GM12873 (cell line): ENCODE data around the gene ARFRP1.

ENCODE experiments used
- TF ChIP-seq, protein P1 (sequence below): IDR thresholded peaks from 2 replicates; pipeline ENCODE4 v1.5.1; 2012; ENCODE audit warnings: low read depth, mild to moderate bottlenecking, moderate library complexity, low read length, control low read depth; ENCODE audit not compliant: insufficient read depth; ENCODE audit errors: missing control alignments

ARFRP1 gene

DNA sequence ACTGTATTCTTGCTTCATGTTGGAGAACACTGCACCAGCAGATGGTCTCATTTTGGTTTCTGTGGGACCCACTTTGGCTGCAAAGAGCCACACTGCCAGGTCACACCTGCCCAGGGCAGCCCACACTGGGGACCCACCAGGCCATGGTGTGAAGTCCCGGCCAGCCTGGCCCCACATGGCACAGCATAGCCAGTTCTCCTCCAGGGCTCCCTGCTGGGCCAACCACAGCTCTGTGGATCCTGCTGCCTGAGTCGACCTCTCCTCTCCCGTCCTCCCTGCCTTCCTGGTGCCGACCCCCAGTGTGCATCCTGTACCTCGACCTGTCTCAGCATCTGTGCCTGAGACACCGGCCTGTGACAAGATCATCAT is 3.0 kb downstream of the ARFRP1 start:
- TF ChIP-seq, protein P1, sequence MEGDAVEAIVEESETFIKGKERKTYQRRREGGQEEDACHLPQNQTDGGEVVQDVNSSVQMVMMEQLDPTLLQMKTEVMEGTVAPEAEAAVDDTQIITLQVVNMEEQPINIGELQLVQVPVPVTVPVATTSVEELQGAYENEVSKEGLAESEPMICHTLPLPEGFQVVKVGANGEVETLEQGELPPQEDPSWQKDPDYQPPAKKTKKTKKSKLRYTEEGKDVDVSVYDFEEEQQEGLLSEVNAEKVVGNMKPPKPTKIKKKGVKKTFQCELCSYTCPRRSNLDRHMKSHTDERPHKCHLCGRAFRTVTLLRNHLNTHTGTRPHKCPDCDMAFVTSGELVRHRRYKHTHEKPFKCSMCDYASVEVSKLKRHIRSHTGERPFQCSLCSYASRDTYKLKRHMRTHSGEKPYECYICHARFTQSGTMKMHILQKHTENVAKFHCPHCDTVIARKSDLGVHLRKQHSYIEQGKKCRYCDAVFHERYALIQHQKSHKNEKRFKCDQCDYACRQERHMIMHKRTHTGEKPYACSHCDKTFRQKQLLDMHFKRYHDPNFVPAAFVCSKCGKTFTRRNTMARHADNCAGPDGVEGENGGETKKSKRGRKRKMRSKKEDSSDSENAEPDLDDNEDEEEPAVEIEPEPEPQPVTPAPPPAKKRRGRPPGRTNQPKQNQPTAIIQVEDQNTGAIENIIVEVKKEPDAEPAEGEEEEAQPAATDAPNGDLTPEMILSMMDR = no peak

DNA sequence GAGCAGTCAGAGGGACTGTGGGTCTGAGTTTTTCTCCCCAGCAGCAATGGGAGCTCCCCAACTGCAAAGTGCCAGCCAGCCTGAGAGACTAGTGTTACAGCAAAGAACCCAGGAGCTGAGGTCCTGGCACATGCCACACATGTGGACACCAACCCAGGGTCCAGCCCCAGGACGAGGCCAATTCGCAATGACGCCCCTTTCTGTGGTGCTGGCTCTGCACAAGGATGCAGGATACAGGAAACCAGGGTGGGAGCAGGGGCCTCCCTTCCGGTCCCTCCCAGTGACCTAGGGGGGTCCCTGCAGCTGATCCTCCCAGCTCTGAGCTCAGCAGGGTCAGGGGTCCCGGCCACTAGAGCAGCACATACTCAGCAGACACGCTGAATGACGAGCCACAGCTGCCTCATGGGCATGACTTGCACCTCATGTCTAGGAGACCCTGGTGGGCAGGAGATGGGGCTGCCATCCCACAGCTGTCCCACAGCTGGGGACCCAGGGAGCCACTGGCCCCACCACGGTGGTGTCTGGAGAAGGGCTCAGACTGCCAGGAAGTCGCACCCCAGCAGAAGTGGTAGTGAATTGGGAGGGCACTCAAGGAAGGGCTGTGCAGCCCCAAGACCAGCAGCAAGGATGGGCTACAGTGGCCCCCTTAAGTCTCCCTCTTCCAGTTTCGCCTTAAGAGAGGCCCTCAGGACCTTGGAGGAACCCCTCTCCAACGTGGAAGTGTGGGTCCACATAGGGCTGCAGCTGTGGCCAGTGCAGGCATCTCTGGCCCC is 3.6 kb downstream of the ARFRP1 start:
- TF ChIP-seq, protein P1 = no peak

- TF ChIP-seq, protein P1 = no peak
Observed at GRCh38 chr20:63703471-63703975, 4.3 kb downstream of the ARFRP1 start.

DNA sequence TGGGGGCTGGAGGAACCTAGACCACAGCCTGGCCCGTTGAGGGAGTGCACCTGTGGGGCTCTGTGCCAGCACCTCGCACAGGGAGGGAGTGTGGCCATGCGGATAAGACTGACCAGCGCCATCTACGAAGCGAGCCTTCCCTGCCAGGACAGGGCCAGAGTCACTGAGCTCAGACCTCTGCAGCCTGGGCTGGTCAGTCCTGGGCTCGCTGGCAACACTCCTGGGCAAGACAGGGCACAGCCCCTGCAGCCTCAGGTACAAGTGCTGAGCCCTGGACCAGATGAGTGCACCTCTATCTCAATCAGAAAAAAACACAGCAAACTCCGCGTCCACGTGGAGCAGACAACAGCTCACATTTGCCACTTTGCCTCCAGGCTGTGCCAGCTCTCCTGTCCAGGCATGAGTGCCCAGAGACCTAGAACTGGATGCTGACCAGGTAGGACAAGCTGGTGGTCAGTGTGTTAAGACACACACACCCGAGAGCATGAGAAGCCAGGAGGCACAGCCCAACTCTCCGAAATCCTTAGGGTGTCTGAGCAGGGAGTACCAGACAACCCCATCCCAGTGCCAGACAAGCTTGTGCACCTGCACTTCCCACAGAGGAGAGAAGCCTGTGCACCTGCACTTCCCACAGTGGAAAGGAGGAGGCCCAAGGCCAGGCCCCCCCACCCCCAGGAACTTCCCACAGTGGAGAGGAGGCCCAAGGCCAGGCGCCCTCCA is 4.9 kb downstream of the ARFRP1 start:
- TF ChIP-seq, protein P1 = no peak

DNA sequence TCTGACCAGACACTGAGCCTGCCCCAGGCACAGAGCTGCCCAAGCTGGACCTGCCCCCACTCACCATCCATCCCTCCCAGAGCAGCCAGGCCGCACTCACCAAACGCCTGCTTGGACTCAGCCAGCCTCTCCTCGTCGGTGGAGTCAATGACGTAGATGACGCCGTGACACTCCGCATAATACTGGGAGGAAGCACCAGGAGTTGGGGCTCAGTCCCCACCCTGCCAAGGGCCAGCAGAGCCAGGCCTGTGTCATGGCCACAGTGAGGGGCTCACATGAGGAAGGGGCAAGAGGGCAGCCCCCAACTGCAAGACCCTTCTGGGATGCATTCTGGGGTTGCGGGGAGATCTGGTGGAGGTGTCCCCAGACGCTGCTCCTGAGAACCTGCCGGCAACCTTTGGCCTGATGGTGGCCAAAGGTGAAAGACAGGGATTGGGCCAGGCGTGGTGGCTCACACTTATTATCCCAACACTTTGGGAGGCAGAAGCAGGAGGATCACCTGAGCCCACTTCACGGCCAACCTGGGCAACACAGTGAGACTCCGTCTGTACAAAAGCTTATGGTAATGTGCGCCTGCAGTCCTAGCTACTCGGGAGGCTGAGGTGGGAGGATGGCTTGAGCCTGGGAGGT is 5.6 kb downstream of the ARFRP1 start:
- TF ChIP-seq, protein P1 = no peak

GRCh38 chr20:63701329-63702035 is 6.3 kb downstream of the ARFRP1 start:
- TF ChIP-seq, protein P1 = no peak

GRCh38 chr20:63701051-63701328 is 6.8 kb downstream of the ARFRP1 start:
- TF ChIP-seq, protein P1 = no peak
